ENCODE results near the gene ABCD4.
"Not testable (repeated sequence)": the region's sequence is repeated elsewhere in the genome, so short reads cannot be mapped to it uniquely, and the experiment has no call there.

The ABCD4 gene

DNA sequence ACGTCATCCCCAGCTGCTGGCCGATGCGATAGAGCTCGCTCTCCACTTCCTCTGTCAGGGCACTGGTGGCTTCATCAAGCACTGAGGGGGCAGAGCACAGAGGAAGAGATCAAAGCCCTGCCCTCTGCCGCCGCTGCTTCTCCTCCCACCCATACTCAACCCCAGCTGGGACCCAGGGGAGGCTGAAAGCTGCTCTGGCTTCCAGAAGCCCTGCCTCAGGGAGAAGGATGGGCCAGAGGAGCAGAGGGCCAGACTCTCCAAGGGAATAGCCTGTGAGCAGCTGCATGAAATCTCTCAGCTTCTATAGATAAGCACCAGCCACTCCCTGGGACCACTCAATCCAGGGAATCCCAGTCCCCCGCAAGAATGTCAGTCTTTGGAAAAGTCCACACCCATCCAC lies 16.0 kb downstream of the ABCD4 start:
- no peaks in the 10 kb centered on the region for H3K9me3 Mint-ChIP-seq
- H3K4me3 Mint-ChIP-seq = no peak overlapping the region
- H3K27me3 Mint-ChIP-seq (ENCODE audit: low read depth, poor library complexity) = peaks cover 2% of the 10 kb centered on the region
- H3K36me3 Mint-ChIP-seq (ENCODE audit: low read depth) = peaks cover 69% of the 10 kb centered on the region
- TF ChIP-seq, protein P1, sequence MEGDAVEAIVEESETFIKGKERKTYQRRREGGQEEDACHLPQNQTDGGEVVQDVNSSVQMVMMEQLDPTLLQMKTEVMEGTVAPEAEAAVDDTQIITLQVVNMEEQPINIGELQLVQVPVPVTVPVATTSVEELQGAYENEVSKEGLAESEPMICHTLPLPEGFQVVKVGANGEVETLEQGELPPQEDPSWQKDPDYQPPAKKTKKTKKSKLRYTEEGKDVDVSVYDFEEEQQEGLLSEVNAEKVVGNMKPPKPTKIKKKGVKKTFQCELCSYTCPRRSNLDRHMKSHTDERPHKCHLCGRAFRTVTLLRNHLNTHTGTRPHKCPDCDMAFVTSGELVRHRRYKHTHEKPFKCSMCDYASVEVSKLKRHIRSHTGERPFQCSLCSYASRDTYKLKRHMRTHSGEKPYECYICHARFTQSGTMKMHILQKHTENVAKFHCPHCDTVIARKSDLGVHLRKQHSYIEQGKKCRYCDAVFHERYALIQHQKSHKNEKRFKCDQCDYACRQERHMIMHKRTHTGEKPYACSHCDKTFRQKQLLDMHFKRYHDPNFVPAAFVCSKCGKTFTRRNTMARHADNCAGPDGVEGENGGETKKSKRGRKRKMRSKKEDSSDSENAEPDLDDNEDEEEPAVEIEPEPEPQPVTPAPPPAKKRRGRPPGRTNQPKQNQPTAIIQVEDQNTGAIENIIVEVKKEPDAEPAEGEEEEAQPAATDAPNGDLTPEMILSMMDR (IDR thresholded peaks at IDR 0.05) = no peak
- H3K27ac Mint-ChIP-seq = no peak overlapping the region
- H3K4me1 Mint-ChIP-seq = no peaks in the 10 kb centered on the region
- DNase-seq = no peak

DNA sequence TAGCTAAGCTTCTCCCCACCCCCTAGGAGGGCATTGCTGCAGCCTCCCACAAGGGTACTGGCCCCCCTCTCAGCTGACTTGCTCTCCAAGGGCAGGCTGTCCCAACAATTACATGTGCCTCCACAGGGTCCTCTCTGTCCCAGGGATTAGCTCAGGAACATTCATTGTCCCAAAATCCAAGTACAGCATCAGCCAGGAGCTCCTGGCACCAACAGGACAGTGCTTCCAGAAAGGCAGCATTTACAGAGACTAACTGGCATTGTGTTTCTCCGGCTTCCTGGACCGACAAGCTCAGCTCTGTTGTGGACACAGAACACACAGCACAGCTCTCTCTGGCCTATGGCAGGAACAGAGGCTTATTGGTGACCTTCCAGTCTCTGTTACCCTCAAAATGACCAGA lies 21.7 kb downstream of the ABCD4 start:
- peaks cover 62% of the 10 kb centered on the region for H3K36me3 Mint-ChIP-seq (ENCODE audit: low read depth)
- H3K27ac Mint-ChIP-seq = peak overlapping the region; percentile 72
- TF ChIP-seq, protein P1 (IDR thresholded peaks at IDR 0.05) = no peak
- DNase-seq = no peak
- H3K4me1 Mint-ChIP-seq = no peaks in the 10 kb centered on the region
- H3K27me3 Mint-ChIP-seq (ENCODE audit: low read depth, poor library complexity) = peaks cover 6% of the 10 kb centered on the region
- peaks cover 34% of the 10 kb centered on the region for H3K9me3 Mint-ChIP-seq
- H3K4me3 Mint-ChIP-seq = no peak overlapping the region

GRCh38 chr14:74278080-74278479 lies 24.7 kb downstream of the ABCD4 start:
- H3K27ac Mint-ChIP-seq = no peak overlapping the region
- DNase-seq = no peak
- peaks cover 9% of the 10 kb centered on the region for H3K27me3 Mint-ChIP-seq (ENCODE audit: low read depth, poor library complexity)
- peaks cover 40% of the 10 kb centered on the region for H3K36me3 Mint-ChIP-seq (ENCODE audit: low read depth)
- no peaks in the 10 kb centered on the region for H3K4me1 Mint-ChIP-seq
- TF ChIP-seq, protein P1 (IDR thresholded peaks at IDR 0.05) = no peak
- H3K9me3 Mint-ChIP-seq = peaks cover 34% of the 10 kb centered on the region
- no peak overlapping the region for H3K4me3 Mint-ChIP-seq

DNA sequence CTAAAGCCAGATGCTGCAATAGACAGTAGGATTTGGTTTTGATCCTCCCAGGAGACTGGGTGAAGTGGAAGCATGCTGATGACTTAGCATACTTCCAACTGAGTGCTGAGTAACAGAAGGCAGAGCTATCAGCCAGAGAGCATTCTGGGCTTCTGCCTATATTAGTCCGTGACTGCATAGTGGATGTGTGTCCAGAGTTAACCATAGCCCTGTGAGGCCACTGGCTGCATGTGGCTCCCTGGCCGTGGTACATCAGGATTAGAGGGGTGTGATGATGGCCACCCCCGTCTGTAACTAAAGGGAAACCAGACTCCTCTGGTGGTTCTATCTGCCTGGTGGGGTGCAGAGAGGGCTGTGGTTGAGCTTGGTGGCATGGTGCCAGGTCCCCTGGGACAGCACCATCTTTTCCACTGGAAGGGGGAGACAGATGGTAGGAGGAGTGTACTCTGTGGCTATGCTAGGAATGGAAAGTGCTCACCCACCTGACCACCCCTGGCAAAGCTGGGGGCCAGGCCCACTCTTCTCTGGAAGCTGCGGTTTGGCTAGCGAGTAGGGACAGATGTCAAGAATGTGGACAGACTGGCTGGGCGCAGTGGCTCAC lies 27.4 kb downstream of the ABCD4 start:
- H3K9me3 Mint-ChIP-seq = peaks cover 21% of the 10 kb centered on the region
- H3K36me3 Mint-ChIP-seq (ENCODE audit: low read depth) = peaks cover 16% of the 10 kb centered on the region
- no peak overlapping the region for H3K4me3 Mint-ChIP-seq
- H3K4me1 Mint-ChIP-seq = no peaks in the 10 kb centered on the region
- H3K27ac Mint-ChIP-seq = no peak overlapping the region
- H3K27me3 Mint-ChIP-seq (ENCODE audit: low read depth, poor library complexity) = peaks cover 12% of the 10 kb centered on the region
- TF ChIP-seq, protein P1 (IDR thresholded peaks at IDR 0.05) = no peak
- DNase-seq = no peak

GRCh38 chr14:74271365-74271764 lies 31.4 kb downstream of the ABCD4 start:
- Mint-ChIP-seq H3K27me3 (ENCODE audit: low read depth, poor library complexity) (peaks cover 14% of the 10 kb centered on the region), H3K4me1 (no peaks in the 10 kb centered on the region), H3K27ac (no peak overlapping the region), H3K36me3 (ENCODE audit: low read depth) (no peaks in the 10 kb centered on the region), H3K4me3 (no peak overlapping the region), H3K9me3 (no peaks in the 10 kb centered on the region)
- no peak for DNase-seq
- TF ChIP-seq, protein P1 (IDR thresholded peaks at IDR 0.05) = no peak

- not testable (repeated sequence) for H3K36me3 Mint-ChIP-seq (ENCODE audit: low read depth); H3K4me1 Mint-ChIP-seq; H3K9me3 Mint-ChIP-seq; DNase-seq; H3K4me3 Mint-ChIP-seq; H3K27ac Mint-ChIP-seq
- H3K27me3 Mint-ChIP-seq (ENCODE audit: low read depth, poor library complexity) = peaks cover 18% of the 10 kb centered on the region
These were observed 32.2 kb downstream of the ABCD4 start for GRCh38 chr14:74270382-74271177.

Data from nephron progenitor cell (in vitro differentiated cells).